GM18517 (cell line): ENCODE measurements around the gene PSMC5.

Experiments
- ATAC-seq: cut with Tn5 transposase; IDR thresholded peaks from one replicate; pipeline ENCODE4 v1.9.1; 2021; ENCODE audit warnings: mild to moderate bottlenecking, moderate library complexity; ENCODE audit not compliant: unreplicated experiment

The PSMC5 gene

DNA sequence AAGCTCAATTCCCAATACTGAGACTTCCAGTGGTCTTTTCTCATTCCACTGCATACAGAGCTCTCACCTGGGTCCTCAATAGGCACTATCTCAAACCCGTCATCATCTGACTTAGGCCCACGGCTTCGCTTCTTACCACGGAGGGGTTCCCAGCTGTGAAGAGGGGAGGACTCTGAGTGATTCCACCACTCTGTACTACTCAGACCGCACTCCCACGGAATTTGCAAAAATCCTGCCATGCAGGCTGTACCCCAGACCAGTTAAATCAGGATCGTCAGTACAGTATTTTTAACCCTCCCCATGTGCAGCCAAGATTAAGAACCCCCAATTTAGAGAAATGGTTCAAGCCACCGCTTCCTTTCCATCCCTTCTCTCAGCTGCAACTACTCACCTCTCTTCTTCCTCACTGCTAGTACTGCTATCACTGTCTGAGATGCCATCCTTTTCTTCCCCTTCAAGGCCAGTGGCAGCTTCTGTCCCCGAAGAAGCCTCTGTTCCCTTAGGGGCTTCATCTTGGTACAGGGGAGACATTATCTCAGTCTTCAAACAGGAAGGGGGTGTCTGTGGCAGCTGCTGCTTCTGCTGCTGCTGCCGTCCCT lies 6.2 kb upstream of the PSMC5 start:
- ATAC-seq = no peak

DNA sequence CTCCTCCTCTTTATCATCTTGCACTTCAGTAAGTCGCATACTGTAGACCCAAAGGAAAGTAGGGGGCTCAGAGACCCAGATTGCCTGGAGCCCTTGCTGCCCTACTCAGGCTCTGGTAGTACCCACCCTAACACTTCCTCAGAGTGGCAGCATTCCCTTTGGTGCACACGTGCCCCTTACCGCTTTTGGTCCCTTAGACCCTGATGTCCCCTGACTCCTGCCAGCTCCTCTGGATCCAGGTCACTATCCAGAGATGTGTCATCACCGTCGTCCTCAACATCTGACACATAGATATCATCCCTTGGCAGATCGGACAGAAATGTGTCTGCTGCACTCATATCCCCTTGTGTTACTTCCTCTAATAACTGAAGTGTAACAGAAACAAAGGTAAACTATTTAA lies 5.4 kb upstream of the PSMC5 start:
- ATAC-seq = no peak

DNA sequence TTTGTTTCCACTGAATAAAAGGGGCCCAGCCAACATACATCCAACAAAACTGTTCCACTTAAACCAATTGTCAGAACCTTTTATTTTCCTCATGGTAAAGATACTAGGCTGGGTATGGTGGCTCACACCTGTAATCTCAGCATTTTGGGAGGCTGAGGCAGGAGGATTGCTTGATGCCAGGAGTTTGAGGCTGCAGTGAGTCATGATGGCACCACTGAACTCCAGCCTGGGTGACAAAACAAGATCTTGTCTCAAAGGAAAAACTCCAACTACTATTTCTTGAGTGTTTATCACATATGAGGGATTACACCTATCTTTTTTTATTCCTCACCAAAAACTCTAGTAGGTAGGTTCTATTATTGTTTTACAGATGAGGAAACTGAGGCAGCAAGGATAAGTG lies 4.7 kb upstream of the PSMC5 start:
- no peak for ATAC-seq

DNA sequence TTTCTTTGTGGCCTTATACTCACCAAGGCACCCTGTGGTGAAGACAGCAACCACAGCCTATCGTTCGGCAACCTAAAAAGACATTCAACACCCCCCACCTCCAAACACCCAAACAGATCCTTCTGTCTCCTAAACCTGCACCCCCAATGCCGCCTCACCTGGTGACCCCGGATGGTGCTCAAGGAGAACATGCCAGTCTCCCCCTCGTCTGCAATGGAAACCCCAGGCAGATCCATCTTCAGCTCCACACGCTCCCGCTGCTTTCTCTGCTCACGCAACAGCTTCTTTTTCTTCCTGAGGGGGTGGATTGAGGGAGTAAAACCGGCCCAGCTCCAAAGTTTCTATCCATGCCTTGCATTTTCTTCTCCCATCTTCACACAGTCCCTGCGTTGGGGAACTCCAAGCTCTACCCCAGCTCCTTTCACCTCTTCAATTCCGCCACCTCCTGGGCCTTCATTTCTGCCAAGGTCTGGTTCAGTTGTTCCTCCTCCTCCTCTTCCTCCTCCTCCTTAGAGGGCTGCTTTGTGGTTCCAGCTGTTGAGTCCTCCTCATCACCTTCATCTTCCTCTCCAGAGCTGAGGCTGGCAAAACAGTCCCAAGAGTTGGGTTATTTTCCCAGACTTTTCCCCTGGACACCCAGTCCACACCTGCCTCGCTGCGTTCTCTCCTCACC lies 3.4 kb upstream of the PSMC5 start:
- no peak for ATAC-seq

DNA sequence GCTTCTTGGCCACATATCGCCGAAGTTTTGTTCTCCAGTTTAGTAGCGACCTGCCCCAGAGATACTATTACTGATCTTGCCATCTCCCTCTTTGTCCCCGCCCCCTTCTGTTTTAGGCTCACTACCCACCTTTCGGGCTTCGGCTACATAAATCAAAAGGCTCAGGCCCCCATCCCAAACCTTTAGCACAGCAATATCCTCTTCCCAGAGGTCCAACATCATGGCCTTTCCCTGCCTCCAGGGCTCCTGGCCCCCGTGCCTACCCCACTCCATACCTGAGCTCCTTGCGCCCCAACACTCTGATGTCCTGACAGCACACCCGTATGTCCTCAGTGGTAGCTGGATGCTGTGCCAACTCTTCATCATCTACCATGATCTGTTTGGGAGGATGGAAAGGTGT lies 2.9 kb upstream of the PSMC5 start:
- ATAC-seq = no peak

DNA sequence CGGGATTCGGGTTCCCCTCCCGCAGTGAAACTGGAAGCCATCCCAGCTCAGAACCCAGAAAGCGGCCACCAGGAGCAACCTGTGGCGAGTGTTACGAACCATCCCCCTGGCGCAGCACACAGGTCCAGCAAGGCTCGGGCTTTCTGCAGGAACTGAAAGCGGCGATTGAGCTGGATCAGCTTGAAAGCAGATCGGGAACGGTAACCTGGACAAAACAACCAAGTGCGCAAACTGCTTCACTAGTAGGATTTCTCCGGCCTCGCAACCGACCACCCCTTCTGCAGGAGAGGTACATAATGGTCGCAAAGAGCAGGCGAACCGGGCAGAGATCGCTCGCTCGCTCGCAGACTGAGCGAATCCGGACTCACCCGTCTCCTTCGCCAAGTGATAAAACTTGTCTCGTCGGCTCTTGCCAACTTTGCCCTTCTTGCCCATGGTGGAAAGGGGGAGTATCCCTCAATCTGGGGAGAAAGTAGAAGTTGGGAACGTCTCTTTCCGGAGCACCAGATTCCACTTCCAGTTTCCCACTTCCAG lies 696 bp upstream of the PSMC5 start:
- ATAC-seq = peak; percentile 5

DNA sequence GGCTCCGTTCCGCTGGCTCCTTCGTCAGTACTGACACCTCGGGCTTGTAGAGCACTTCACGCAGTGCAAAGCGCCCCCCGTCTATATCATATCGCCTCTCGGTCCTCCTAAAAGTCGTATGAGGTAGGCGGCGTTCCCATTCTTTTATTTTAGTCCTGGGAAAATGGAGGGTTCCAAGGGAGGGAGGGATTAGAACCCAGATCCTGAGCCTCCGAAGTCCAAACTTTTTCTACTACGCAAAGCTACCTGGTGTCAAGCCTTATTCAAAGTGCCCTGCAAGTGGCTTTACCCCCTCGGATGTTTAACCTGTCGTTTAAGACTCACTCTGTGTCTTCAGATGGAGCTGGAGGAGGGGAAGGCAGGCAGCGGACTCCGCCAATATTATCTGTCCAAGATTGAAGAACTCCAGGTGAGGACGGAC lies 580 bp downstream of the PSMC5 start:
- ATAC-seq = no peak

DNA sequence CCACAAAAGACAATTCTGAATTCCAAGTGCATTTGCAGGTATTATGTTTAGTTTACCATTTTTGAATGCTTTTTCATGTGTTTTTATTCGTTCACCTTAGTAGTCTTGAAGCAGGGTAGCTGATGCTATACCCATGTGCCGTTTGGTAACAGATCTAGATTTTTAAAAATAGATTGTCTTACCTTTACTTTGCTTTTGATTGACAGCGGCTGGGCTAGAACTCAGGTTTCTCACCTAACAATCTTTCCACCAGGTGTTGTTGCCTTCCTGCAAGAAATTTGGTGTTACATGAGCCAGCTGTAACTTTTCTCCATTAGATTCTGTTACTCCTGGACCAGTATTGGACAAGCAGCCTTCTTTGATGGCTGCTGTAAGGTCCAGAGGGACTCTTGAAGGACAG lies 1.7 kb downstream of the PSMC5 start:
- ATAC-seq = no peak

DNA sequence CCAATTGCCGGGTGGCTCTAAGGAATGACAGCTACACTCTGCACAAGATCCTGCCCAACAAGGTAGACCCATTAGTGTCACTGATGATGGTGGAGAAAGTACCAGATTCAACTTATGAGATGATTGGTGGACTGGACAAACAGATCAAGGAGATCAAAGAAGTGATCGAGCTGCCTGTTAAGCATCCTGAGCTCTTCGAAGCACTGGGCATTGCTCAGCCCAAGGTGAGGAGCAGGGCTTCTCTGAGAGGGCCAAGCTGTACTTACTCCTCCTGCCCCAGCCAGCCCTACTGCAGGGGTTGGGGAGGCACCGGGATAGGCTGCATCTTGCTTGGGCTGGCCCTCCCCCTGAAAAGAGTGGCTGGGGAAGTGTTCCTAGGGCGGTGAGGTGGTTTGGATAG lies 3.0 kb downstream of the PSMC5 start:
- ATAC-seq = no peak

DNA sequence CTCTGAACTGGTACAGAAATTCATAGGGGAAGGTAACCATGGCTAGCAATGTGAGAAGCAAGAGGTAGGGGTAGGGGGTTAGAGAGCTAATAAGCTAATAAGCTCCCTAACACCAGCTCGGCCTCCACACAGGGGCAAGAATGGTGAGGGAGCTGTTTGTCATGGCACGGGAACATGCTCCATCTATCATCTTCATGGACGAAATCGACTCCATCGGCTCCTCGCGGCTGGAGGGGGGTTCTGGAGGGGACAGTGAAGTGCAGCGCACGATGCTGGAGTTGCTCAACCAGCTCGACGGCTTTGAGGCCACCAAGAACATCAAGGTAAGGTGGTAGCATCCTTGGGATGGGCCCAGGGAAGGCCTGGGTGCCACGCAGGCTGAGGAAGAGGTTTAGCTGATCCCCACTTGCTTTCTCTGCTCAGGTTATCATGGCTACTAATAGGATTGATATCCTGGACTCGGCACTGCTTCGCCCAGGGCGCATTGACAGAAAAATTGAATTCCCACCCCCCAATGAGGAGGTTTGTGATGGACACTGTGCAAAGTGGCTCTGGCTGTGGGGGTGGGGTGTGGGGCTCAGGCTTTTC lies 3.8 kb downstream of the PSMC5 start:
- no peak for ATAC-seq

DNA sequence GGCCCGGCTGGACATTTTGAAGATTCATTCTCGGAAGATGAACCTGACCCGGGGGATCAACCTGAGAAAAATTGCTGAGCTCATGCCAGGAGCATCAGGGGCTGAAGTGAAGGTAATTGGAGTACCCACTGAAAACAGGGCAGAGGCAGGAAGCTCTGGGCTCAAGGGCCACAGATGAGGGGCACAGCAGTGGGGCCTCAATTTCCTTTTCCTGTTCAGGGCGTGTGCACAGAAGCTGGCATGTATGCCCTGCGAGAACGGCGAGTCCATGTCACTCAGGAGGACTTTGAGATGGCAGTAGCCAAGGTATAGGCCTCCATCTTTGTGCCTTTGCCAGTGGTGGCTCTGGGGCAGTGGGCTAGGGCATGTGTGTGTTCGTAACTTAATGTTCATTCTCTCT lies 4.3 kb downstream of the PSMC5 start:
- no peak for ATAC-seq

DNA sequence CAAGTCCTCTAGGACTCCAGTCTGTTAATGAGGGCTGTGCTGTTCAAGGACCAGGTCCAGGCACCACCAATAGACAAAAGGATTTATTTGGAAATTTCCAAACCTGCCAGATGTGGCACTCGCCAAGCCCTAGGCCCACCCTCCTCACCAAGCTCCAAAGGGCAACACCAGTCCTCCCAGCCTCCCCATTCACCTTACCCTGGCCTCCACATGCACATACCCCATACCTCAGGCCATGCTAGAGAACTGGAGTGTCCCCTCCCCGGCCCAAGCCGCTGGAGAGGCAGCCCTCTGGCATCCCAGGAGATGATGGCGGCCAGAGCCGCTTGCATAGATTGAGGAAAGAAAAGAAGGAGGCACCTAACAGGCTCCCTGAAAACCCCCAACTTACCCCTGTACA lies 4.8 kb downstream of the PSMC5 start:
- no peak for ATAC-seq

DNA sequence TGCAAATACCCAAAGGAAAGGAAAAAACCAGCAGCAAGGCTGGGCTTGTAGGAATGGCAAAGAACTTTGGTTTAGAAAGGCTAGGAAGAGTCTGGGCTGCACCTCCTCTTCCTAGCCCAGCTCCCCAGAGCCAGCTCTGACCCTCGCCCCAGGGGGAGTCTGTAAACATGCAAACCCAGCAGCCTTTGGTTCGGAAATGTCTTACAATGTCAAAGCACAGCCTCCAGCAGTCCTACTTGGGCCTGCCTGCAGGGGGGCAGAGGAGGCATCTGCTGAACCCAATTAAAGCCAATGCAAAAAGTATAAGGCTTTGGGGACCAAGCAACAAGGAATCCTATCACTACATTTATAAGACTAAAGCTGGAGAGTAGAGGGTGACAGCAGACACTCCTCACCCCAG lies 5.2 kb downstream of the PSMC5 start:
- ATAC-seq = no peak

DNA sequence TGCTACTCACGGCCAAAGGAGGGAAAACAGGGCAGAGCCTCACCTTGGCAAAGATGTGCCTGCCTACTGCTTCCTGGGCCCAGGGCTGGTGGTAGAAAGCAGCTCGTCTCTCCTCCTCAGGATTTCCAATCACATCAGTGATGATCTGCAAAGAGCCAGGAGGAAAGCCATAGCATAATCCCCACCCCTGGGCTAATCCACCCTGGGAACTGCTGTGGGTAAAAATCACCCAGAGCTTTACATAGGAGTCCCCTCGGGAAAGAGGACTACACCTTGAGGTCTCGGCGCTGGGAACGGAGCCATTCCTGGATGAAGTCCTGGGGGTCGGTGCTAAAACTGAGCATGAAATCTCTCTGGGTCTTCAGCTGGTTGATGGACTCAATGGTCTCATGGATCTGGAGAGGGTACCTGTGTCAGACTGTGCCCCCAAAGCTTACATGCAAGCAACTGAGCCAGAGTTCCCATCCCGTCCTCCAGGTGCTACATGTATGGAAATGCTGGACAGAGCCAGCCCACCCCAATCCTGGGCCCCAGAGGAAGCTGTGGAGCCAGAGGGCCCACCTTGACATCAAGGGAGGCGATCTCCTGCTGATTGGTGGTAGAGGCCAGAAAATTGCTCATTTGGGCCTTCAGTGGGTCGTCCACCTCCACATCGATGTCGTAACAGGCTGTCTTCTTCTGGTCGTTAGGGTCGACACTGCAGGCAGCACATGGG lies 6.0 kb downstream of the PSMC5 start:
- ATAC-seq = no peak

DNA sequence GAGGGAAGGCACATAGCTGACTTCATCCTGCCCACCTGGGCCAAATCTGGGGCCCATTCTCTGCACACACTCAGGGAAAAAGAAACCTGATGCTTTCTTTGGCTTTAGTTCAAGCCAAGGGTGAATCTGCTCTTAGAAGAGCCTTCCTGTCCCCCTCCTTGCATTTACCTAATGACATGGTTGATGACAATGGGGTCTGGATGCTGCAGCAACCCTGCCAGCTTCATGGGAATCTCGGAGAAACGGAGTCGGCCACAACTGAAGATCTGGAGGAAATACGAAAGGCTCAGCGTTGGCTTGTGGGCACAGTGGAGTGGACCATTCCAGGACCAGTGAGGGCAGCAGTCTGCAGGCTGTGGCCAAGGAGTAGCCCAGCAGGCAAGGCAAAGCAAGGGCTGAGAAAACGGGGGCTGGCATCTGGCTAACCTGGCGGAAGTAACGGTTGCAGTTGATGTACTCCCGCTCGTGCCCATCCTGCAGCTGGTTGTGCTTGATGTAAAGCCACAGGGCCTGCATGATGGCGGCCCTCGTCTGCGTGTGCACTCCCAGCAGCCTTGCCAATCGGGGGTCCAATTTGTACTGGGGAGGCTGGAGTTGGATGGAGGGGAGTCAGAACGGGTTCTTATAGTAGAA lies 6.6 kb downstream of the PSMC5 start:
- no peak for ATAC-seq

DNA sequence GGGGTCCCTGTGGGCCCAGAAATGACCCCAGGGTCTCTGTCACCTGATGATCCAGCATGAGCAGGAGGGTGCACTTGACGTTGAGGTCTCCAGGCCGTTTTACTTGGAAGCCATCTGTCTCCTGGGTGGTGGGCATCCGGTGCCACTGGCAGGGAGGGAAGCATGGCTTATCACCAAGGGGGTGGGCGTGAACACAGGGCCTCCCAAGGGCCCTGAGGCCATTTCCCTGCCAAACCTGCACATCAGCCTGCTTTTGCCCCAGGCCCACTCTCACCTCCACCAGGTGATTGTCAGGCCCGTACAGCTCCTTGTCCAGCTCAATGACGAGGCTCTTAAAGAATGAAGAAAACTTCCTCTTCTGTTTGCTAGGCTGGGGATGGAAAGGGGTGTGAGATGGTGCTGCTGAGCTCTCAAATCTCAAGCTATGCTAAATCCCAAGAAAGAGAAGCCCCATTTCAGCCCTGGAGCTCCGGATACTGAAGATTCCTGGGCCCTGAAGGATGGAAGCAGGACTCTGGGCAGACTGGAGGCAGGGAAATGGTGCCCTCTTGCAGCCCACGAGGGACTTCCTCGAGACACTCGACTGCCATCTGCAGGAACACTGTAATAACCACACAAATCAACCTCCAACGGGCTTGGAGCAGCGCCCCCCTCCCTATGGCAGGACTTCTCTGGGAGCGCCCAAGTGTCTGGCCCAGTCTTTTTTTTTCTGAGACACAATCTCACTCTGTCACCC lies 7.4 kb downstream of the PSMC5 start:
- peak; percentile 49 for ATAC-seq

DNA sequence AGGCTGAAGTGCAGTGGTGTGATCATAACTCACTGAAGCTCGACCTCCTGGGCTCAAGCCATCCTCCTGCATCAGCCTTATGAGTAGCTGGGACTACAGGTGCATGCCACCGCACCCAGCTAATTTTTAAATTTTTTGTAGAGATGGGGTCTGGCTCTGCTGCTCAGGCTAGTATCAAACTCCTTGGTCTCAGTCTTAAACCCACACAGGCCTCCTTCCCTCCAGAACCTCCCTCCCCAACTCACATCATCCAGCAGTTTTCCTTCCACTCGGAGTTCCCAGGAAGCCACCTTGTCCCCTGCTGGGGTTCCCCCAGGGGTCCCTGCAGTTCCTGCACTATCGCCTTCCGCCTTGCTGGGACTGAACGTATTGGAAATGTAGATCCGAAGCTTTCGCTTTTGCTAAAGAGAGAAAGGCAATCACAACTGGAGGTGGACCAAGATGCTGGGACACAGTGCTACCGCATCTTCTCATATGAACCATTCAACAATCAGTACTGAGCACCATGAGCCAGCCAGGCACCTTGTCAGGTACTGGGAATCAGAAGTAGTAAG lies 8.0 kb downstream of the PSMC5 start:
- ATAC-seq = no peak

DNA sequence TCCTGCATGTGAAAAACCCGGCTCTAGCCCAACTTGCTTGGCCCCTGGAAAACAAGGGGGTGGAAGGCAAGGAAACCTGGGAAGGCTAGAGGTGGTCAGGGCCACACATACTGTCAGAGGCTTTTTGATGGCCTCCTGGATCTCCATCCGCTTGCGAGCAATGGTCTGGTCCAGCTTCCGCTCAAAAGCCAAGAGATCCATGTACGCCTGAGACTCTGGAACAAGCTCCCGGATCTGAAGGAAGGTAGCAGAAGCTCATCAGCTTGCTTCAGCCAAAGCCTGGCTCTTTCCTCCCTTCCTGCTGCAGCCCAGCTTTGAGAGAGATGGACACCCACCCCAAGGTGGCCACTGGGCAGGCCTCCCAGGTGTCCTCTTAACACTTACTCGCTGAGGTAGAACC lies 9.6 kb downstream of the PSMC5 start:
- no peak for ATAC-seq

DNA sequence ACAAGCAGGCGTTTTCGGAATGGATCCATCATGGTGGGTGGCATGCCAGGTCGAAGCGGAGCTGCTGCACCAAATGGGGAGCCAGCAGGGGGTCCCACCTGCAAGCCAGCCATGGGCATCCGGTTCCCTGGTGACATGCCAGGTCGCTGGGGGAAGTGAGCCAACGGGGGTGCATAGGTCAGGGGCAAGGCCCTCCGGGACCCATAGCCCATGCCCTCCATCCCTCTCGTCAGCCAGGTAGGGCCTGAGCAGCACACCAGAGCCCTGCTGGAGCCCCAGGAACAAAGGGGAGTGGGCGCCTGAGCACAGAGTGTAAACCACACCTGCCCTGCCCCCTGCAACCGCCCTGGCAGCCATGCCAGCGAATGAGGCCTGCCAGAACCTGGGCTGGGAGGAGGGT lies 10.2 kb downstream of the PSMC5 start:
- no peak for ATAC-seq

DNA sequence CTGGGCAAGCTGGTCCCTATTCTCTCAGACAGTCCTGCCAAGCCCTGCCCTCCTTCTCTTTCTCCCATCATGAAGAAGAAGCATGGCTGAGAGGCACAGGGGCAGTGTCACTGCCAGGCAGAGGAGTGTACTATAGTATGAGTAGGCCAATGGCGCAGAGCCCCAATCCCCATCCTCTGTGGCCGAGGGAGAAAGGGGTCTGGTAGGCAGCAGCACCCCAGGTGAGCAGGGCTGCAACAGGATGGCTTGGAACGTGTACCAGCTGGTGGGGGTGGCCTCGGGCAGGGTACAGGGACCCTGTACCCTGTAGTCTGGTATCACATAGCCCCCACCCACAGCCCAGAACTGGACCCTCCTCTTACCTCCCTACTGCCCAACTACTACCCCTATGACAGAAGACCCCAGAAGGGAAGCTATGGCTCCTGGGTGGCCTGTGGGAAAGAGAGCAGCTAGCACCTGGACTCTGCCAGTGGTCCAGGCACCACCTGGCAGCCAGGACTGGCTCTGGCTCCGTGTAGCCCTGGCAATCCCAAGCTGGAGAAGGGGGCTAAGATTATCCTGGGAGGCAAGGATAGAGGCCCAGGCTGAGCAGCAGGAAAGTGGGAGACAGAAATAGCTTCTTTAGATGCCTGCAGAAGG lies 10.8 kb downstream of the PSMC5 start:
- ATAC-seq = no peak
